RWPE2 (cell line): Measurements from ENCODE around the gene DAZL.

Experiments used
- ATAC-seq: fragments of 200-7000 bp; cut with Tn5 transposase; 3 replicates; pipeline ENCODE4 v1.9.1; 2021; ENCODE audit warnings: low read depth
- DNase-seq: peaks from one replicate; pipeline ENCODE4 v3.0.0-alpha.2; 2020; ENCODE audit warnings: low spot score
- H3K27ac ChIP-seq: fragments of 450-650 bp; 2 replicates; pipeline ENCODE4 v1.5.1; 2017; ENCODE audit warnings: mild to moderate bottlenecking; ENCODE audit not compliant: poor library complexity, severe bottlenecking
- H3K27me3 ChIP-seq: fragments of 250-450 bp; sonication (Bioruptor Pico); 2 replicates; pipeline ENCODE4 v1.5.1; 2021; ENCODE audit warnings: mild to moderate bottlenecking, moderate library complexity; ENCODE audit not compliant: insufficient read depth, poor library complexity, severe bottlenecking
- H3K36me3 ChIP-seq: fragments of 250-450 bp; sonication (Bioruptor Pico); 2 replicates; pipeline ENCODE4 v1.5.1; 2020; ENCODE audit warnings: low read depth, mild to moderate bottlenecking, moderate library complexity
- H3K4me1 ChIP-seq: fragments of 250-450 bp; sonication (Bioruptor Pico); 2 replicates; pipeline ENCODE4 v1.5.1; 2021; ENCODE audit warnings: mild to moderate bottlenecking, moderate library complexity; ENCODE audit not compliant: insufficient read depth, poor library complexity, severe bottlenecking
- H3K4me3 ChIP-seq: fragments of 250-450 bp; sonication (Bioruptor Pico); 2 replicates; pipeline ENCODE4 v1.5.1; 2021; ENCODE audit warnings: mild to moderate bottlenecking, moderate library complexity; ENCODE audit not compliant: severe bottlenecking
- H3K9me3 ChIP-seq: fragments of 250-450 bp; sonication (Bioruptor Pico); 2 replicates; pipeline ENCODE4 v1.5.1; 2021; ENCODE audit warnings: mild to moderate bottlenecking, moderate library complexity; ENCODE audit not compliant: severe bottlenecking
- TF ChIP-seq, protein P1 (sequence below): fragments of 450-650 bp; IDR thresholded peaks from one replicate; pipeline ENCODE4 v1.5.1; 2017; ENCODE audit warnings: mild to moderate bottlenecking, moderate library complexity; ENCODE audit not compliant: poor library complexity, severe bottlenecking

The DAZL gene, protein sequence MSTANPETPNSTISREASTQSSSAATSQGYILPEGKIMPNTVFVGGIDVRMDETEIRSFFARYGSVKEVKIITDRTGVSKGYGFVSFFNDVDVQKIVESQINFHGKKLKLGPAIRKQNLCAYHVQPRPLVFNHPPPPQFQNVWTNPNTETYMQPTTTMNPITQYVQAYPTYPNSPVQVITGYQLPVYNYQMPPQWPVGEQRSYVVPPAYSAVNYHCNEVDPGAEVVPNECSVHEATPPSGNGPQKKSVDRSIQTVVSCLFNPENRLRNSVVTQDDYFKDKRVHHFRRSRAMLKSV

DNA sequence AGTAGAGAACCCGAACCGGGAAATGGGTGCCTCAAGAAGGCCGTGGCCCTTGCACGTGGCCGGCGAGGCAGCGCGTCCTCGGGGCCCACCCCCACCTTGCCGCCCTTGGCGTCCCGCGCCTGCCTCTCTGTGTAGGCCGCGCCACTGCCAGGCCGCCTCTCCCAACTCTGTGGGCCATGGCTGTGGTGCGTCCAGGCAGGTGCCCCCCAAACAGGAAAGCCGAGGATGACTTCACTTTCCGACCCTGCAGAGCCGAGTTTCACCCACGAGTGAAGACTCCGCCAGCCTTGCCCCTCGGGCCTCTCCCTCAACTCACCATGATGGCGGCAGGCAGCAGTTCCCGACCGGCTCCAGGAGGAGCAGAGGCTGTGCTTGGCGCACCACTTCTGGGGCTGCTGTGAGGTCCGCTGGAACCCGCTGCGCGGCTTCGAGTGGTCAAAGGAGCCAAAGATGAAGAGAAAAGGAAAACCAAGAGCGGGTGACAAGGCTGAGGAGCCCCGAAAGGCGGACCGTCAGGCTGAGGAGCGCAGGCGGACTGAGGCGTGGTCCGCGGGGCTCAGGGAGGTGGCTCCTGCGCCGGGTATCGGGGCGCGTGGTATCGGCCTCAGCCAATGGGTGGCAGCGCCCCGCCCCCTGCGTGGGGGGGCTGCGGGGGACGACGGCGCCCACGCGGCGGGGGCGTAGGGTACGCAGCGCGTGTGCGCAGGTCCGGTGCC, at the start of gene DAZL:
DAZL (minus strand) TSS at position 537 of the 716 bp plus-strand sequence; CDS start at position 319, 218 bp downstream.
- Histone ChIP-seq H3K27me3 (peaks cover 7% of the 10 kb centered on the region), H3K36me3 (peaks cover 3% of the 10 kb centered on the region; the same call in 1 of the 2 replicates), H3K4me3 (no peak within 1 kb of the TSS), H3K9me3 (no peaks in the 10 kb centered on the region), H3K4me1 (no peaks in the 10 kb centered on the region), H3K27ac (no peak within 1 kb of the TSS)
- ATAC-seq = no peak
- no peak for DNase-seq
- TF ChIP-seq, protein P1, sequence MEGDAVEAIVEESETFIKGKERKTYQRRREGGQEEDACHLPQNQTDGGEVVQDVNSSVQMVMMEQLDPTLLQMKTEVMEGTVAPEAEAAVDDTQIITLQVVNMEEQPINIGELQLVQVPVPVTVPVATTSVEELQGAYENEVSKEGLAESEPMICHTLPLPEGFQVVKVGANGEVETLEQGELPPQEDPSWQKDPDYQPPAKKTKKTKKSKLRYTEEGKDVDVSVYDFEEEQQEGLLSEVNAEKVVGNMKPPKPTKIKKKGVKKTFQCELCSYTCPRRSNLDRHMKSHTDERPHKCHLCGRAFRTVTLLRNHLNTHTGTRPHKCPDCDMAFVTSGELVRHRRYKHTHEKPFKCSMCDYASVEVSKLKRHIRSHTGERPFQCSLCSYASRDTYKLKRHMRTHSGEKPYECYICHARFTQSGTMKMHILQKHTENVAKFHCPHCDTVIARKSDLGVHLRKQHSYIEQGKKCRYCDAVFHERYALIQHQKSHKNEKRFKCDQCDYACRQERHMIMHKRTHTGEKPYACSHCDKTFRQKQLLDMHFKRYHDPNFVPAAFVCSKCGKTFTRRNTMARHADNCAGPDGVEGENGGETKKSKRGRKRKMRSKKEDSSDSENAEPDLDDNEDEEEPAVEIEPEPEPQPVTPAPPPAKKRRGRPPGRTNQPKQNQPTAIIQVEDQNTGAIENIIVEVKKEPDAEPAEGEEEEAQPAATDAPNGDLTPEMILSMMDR = no peak

DNA sequence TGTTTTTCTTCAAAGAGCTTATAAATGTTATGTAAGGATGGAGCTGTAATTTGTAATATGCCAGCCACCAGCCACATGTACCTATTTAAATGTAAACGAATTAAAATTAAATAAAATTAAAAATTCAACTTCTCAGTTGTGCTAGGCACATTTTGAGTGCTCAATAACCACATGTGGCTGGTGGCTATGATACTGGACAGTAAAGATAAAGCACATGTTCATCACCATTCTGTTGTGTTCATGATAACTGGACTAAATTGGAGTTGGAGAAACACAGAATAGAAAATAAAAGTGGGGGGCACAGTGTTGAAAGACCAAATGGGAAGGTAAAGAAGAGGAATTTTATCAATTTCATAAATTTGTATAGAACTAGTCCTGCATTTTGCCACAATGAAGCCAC, 49.8 kb upstream of the DAZL start:
- no peak for ATAC-seq
- H3K36me3 ChIP-seq = no peaks in the 10 kb centered on the region
- no peaks in the 10 kb centered on the region for H3K4me1 ChIP-seq
- no peak overlapping the region for H3K4me3 ChIP-seq
- no peaks in the 10 kb centered on the region for H3K27me3 ChIP-seq
- DNase-seq = no peak
- no peak overlapping the region for H3K27ac ChIP-seq
- H3K9me3 ChIP-seq = no peaks in the 10 kb centered on the region
- TF ChIP-seq, protein P1 = no peak

DNA sequence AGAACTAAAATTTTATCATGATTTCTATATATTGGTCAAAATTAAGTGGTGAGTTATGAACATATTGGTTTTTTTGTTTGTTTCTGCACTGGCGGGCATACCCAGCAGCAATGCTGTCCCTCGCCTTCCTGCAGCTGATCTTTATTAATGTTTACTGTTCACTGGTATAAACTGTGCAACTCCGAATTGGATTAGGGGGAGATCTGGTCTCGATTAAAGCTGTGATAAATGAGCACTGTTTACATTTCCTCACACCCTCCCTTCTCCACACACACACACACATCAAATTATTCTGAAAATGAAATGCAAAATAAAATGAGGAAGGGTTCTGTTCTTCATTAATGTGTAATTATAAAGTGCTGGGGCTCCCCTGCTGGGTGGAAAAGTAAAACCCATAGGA, 48.5 kb upstream of the DAZL start:
- DNase-seq = no peak
- ATAC-seq = no peak
- Histone ChIP-seq H3K4me1 (no peaks in the 10 kb centered on the region), H3K36me3 (no peaks in the 10 kb centered on the region), H3K4me3 (no peak overlapping the region), H3K27me3 (no peaks in the 10 kb centered on the region), H3K9me3 (no peaks in the 10 kb centered on the region), H3K27ac (no peak overlapping the region)
- TF ChIP-seq, protein P1 = no peak

DNA sequence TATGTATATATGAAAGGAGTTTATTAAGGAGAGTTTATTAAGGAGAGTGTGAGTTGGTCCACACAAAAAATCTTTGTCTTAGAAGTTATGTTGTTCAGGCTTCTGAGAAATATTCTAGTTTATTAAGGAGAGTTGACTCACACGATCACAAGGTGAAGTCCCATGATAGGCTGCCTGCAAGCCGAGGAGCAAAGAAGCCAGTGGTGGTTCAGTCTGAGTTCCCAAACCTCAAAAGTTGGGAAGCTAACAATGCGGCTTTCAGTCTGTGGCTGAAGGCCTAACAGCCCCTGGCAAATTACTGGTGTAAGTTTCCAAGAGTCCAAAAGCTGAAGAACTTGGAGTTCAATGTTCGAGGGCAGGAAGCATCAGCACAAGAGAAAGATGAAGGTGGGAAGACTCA, 42.4 kb upstream of the DAZL start:
- H3K9me3 ChIP-seq = no peaks in the 10 kb centered on the region
- no peak for DNase-seq
- TF ChIP-seq, protein P1 = no peak

DNA sequence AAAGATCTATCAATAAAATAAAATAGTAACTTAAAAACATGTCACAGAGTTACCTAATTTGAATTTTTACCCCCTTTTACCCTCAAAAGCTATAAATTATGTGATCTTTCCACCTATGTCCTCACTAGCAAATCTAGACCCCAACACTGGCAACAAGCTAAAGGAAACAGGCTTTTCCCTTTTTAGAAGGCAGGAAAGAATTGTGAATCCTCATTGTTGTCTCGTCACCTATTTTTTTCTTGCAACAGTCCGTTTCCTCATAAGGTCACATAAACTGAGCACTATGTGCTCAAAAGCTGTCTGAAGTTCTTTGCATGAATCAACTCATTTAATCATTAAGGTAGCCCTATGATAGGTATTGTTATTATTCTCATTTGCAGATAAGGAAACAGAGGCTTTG, 34.6 kb upstream of the DAZL start:
- TF ChIP-seq, protein P1 = no peak
- H3K36me3 ChIP-seq = no peaks in the 10 kb centered on the region
- H3K4me3 ChIP-seq = no peak overlapping the region
- H3K4me1 ChIP-seq = no peaks in the 10 kb centered on the region
- ATAC-seq = no peak
- H3K27ac ChIP-seq = no peak overlapping the region
- no peaks in the 10 kb centered on the region for H3K9me3 ChIP-seq
- DNase-seq = no peak
- H3K27me3 ChIP-seq = no peaks in the 10 kb centered on the region

More for the DNA sequence above, 42.4 kb upstream of the DAZL start:
- Histone ChIP-seq H3K4me3 (no peak overlapping the region), H3K36me3 (no peaks in the 10 kb centered on the region), H3K27me3 (no peaks in the 10 kb centered on the region), H3K4me1 (no peaks in the 10 kb centered on the region), H3K27ac (no peak overlapping the region)
- no peak for ATAC-seq
